Sigmoid colon (tissue), 7 donors: ENCODE data around the gene TENT5A. TPM values are rescaled to one million over a fixed set of nuclear protein-coding genes. Genes with fewer than 3 reads are reported as not detected.

Source experiments
- DNase-seq: peaks from one replicate; pipeline ENCODE4 v3.0.0-alpha.2; 2019
- H3K27ac ChIP-seq, 4 donors: fragments of 200-600 bp; sonication (generic); one replicate each; pipeline ENCODE4 v1.5.1; 2016 to 2019; ENCODE audit warnings: mild to moderate bottlenecking in 1 of 4
- H3K27me3 ChIP-seq, 3 donors: fragments of 200-600 bp; sonication (generic); one replicate each; pipeline ENCODE4 v1.5.1; 2019; ENCODE audit warnings: mild to moderate bottlenecking in 1 of 3
- H3K36me3 ChIP-seq, 4 donors: fragments of 200-600 bp; sonication (generic); one replicate each; pipeline ENCODE4 v1.5.1; 2016 to 2019
- H3K4me1 ChIP-seq, 4 donors: fragments of 200-600 bp; sonication (generic); one replicate each; pipeline ENCODE4 v1.5.1; 2017 to 2019
- H3K4me3 ChIP-seq, 4 donors: fragments of 200-600 bp; sonication (generic); one replicate each; pipeline ENCODE4 v1.5.1; 2017 to 2019; ENCODE audit warnings: mild to moderate bottlenecking in 2 of 4, moderate library complexity in 1 of 4
- H3K9me3 ChIP-seq, 4 donors: fragments of 200-600 bp in 3 of 4; sonication (generic) in 3 of 4; one replicate each; pipeline versions ENCODE4 v1.5.1 to v1.6.1; 2013 to 2019
- CTCF ChIP-seq, 4 experiments: fragments of 450-650 bp in 3 of 4; fragments of 200-600 bp in 1 of 4; IDR thresholded peaks; one replicate each; pipeline ENCODE4 v1.5.1; 2016 to 2019; ENCODE audit warnings: antibody characterized with exemption in 4 of 4, mild to moderate bottlenecking in 3 of 4, moderate library complexity in 2 of 4
- EP300 ChIP-seq, 4 donors: sonication (generic); formaldehyde crosslinking; IDR thresholded peaks; one replicate each; pipeline ENCODE4 v1.6.1; 2017; ENCODE audit warnings: antibody characterized with exemption in 4 of 4
- POLR2A ChIP-seq, 2 donors: fragments of 450-650 bp; IDR thresholded peaks; one replicate each; pipeline ENCODE4 v1.6.1; 2016; ENCODE audit warnings: antibody characterized with exemption in 2 of 2, mild to moderate bottlenecking in 2 of 2, moderate library complexity in 2 of 2
- POLR2AphosphoS5 ChIP-seq, 4 donors: sonication (generic); formaldehyde crosslinking; IDR thresholded peaks; one replicate each; pipeline ENCODE4 v1.6.1; 2017; ENCODE audit warnings: antibody characterized with exemption in 4 of 4
- WGBS, 2 donors: extraction: QIAGEN DNeasy Blood & Tissue Kit; methylation state at CpG; one replicate each; pipeline ENCODE4 v1.1.7; 2013; 5-methylcytosine and 5-hydroxymethylcytosine counted together
- intact Hi-C: fragments of 100-400 bp; cut with DNase I; formaldehyde crosslinking; loops from one replicate; pipeline ENCODE4 v1.15.1; 2023
- polyA plus RNA-seq, 3 donors: library from polyadenylated mRNA; stranded (reverse); fragments of 200-250 nt; gene quantifications; one replicate each; pipeline ENCODE4 v1.2.3, GENCODE V29; 2013
- total RNA-seq, 4 donors: library from RNA; depleted of rRNA; stranded (reverse); fragments of >200 nt; gene quantifications; one replicate each; pipeline ENCODE4 v1.1.0, GENCODE V29; 2016
- donor health status: healthy with polysubstance abuse.
- donor health status: Bipolar disorder and iron deficiency.
- donor health status: healthy.

The TENT5A gene
- total and polyA plus RNA-seq, 7 donors, result 7.5 to 29.3 (median 18.3) TPM

- intact Hi-C loops, result no loop called here
- no peak for DNase-seq
- TF ChIP-seq POLR2A (IDR thresholded peaks at IDR 0.05) (no peak), CTCF (IDR thresholded peaks at IDR 0.05) (no peak), EP300 (IDR thresholded peaks at IDR 0.05) (no peak), POLR2AphosphoS5 (IDR thresholded peaks at IDR 0.05) (no peak)
- Histone ChIP-seq H3K27me3 (no peaks in the 10 kb centered on the region), H3K4me1 (peaks cover 0 to 6% (median 0%) of the 10 kb centered on the region in 4 donors), H3K27ac (no peak overlapping the region), H3K9me3 (no peaks in the 10 kb centered on the region), H3K4me3 (no peak overlapping the region), H3K36me3 (no peaks in the 10 kb centered on the region)
- 82 to 86% methylated on average over 1 of the region's 1 CpG for WGBS, 2 donors
These were observed 32.1 kb downstream of the TENT5A start for GRCh38 chr6:81720427-81720826.

- DNase-seq, result no peak
- no peaks in the 10 kb centered on the region for H3K36me3 ChIP-seq
- H3K9me3 ChIP-seq, result no peaks in the 10 kb centered on the region
- intact Hi-C loops, result no loop called here
- H3K27ac ChIP-seq, result no peak overlapping the region
- 87 to 89% methylated on average over 1 of the region's 1 CpG for WGBS, 2 donors
- H3K4me3 ChIP-seq, result no peak overlapping the region
- H3K27me3 ChIP-seq, result no peaks in the 10 kb centered on the region
- peaks cover 0 to 6% (median 0%) of the 10 kb centered on the region in 4 donors for H3K4me1 ChIP-seq
- TF ChIP-seq EP300 (IDR thresholded peaks at IDR 0.05) (no peak), POLR2AphosphoS5 (IDR thresholded peaks at IDR 0.05) (no peak), POLR2A (IDR thresholded peaks at IDR 0.05) (no peak)
These were observed 34.4 kb downstream of the TENT5A start for GRCh38 chr6:81718126-81718525.

- 84 to 86% methylated on average over 3 of the region's 3 CpGs for WGBS, 2 donors
These were observed 37.8 kb downstream of the TENT5A start for GRCh38 chr6:81714684-81715083.

GRCh38 chr6:81713205-81713604, 39.3 kb downstream of the TENT5A start:
- TF ChIP-seq POLR2AphosphoS5 (IDR thresholded peaks at IDR 0.05), result no peak
- TF ChIP-seq CTCF (IDR thresholded peaks at IDR 0.05), result no peak
- TF ChIP-seq EP300 (IDR thresholded peaks at IDR 0.05), result no peak
- no peak for TF ChIP-seq POLR2A (IDR thresholded peaks at IDR 0.05)
- no peak overlapping the region for H3K27ac ChIP-seq
- no peaks in the 10 kb centered on the region for H3K9me3 ChIP-seq
- no peaks in the 10 kb centered on the region for H3K4me1 ChIP-seq
- DNase-seq, result no peak
- H3K27me3 ChIP-seq, result no peaks in the 10 kb centered on the region
- WGBS, 2 donors, result 93 to 98% methylated on average over 1 of the region's 1 CpG
- H3K36me3 ChIP-seq, result no peaks in the 10 kb centered on the region
- H3K4me3 ChIP-seq, result no peak overlapping the region
- intact Hi-C loops, result no loop called here

More at GRCh38 chr6:81714684-81715083, 37.8 kb downstream of the TENT5A start:
- H3K27ac ChIP-seq, result no peak overlapping the region
- no peaks in the 10 kb centered on the region for H3K36me3 ChIP-seq
- no peaks in the 10 kb centered on the region for H3K9me3 ChIP-seq
- TF ChIP-seq POLR2AphosphoS5 (IDR thresholded peaks at IDR 0.05) (no peak), POLR2A (IDR thresholded peaks at IDR 0.05) (no peak), CTCF (IDR thresholded peaks at IDR 0.05) (no peak), EP300 (IDR thresholded peaks at IDR 0.05) (no peak)
- H3K27me3 ChIP-seq, result no peaks in the 10 kb centered on the region
- no peak overlapping the region for H3K4me3 ChIP-seq
- no peaks in the 10 kb centered on the region for H3K4me1 ChIP-seq
- intact Hi-C loops, result no loop called here
- DNase-seq, result no peak

- no peaks in the 10 kb centered on the region for H3K27me3 ChIP-seq
- H3K36me3 ChIP-seq, result no peaks in the 10 kb centered on the region
- H3K4me3 ChIP-seq, result no peak overlapping the region
- intact Hi-C loops, result no loop called here
- no peak overlapping the region for H3K27ac ChIP-seq
- H3K9me3 ChIP-seq, result no peaks in the 10 kb centered on the region
- no peaks in the 10 kb centered on the region for H3K4me1 ChIP-seq
- no peak for DNase-seq
- 80 to 88% methylated on average over 5 of the region's 5 CpGs for WGBS, 2 donors
- TF ChIP-seq POLR2A (IDR thresholded peaks at IDR 0.05) (no peak), CTCF (IDR thresholded peaks at IDR 0.05) (no peak), POLR2AphosphoS5 (IDR thresholded peaks at IDR 0.05) (no peak), EP300 (IDR thresholded peaks at IDR 0.05) (no peak)
These were observed 44.3 kb downstream of the TENT5A start for GRCh38 chr6:81708113-81708699.
